ENCODE measurements around the gene GOLGA6L25. TPM values are rescaled to one million over a fixed set of nuclear protein-coding genes. Genes with fewer than 3 reads are reported as not detected.
"Not testable (repeated sequence)": the region's sequence is repeated elsewhere in the genome, so short reads cannot be mapped to it uniquely, and the experiment has no call there.

Gene GOLGA6L25, protein sequence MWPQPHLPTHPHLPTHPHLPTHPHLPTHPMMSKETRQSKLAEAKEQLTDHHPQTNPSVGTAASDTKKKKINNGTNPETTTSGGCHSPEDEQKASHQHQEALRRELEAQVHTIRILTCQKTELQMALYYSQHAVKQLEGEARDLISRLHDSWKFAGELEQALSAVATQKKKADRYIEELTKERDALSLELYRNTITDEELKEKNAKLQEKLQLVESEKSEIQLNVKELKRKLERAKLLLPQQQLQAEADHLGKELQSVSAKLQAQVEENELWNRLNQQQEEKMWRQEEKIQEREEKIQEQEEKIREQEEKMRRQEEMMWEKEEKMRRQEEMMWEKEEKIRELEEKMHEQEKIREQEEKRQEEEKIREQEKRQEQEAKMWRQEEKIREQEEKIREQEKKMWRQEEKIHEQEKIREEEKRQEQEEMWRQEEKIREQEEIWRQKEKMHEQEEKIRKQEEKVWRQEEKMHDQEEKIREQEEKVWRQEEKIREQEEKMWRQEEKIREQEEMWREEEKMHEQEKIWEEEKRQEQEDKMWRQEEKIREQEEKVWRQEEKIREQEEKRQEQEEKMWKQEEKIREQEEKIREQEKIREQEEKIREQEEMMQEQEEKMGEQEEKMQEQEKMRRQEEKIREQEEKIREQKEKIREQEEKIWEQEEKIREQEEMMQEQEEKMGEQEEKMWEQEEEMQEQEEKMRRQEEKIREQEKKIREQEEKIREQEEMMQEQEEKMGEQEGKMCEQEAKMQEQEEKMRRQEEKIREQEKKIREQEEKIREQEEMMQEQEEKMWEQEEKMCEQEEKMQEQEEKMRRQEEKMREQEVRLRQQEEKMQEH
- not detected for polyA plus RNA-seq (2012; ENCODE audit: insufficient read depth, insufficient read length)

DNA sequence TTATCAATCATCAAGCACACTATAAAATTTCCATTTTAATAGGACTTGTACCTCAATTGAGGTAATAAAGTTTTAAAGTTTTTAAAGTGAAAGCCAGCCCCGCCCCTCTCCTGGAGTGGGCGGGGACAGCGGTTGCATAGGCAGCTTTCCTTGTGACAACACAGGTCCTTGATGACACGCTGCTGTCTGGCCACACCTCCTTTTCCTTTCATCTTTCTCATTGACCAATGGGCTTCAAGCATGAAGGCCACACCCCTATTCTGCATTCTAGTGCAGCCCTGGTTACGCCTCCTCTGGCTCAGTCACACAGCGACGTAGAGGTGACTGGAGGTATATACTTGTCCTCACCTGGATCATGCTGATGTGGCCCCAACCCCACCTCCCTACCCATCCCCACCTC is at the start of gene GOLGA6L25:
Gene GOLGA6L25, plus strand, starts transcription at position 301 of the 400 bp plus-strand sequence. Its CDS starts 61 bp downstream, at position 362.
- H3K4me3 ChIP-seq (ENCODE audit: low read length); DNase-seq (ENCODE audit: low read depth, low spot score): not testable (repeated sequence)

DNA sequence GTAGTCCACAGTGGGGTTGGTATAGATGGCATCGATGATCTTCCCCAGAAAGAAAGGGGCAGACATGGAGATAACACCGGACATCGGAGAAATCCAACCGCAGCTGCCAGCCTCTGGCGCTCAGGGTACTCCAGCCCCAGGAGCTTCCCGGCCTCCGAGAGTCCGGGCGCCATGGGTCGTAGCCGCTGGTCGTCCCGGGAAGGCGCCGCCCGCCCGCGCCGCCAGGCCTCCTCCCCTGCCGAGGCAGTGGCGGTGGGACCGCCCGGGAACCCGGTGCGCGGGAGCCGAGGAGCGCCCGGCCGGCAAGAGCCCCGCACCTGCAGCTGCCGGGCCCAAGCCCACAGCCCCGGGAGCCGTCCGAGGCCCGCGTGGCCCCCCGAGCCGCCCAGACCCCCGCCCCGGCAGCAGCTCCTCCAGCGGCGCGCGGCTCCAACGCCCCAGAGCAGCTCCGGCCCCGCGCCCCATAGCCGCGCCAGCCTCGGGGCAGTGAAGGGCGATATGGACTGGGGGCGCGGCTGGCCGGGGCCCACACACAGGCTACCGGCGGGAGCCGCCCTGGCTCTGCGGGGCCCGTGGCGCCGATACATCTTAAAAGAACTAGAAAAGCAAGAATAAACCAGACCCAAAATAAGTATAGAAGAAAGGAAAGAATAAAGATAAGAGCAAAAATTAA is 45.0 kb upstream of the GOLGA6L25 start:
- not testable (repeated sequence) for H3K4me3 ChIP-seq (ENCODE audit: low read length); DNase-seq (ENCODE audit: low read depth, low spot score)

DNA sequence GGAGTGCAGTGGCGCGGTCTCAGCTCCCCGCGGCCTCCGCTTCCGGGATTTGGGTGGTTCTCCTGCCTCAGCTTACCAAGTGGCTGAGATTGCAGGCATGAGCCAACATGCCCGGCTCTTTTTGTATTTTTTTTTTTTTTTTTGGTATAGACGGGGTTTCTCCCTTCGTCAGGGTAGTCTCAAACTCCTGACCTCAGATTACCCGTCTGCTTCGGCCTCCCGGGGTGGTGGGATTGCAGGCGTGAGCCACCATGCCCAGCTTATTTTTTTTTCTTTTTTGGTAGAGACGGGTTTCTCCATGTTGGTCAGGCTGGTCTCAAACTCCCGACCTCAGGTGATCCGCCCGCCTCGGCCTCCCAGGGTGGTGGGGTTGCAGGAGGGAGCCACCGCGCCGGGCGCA is 39.2 kb upstream of the GOLGA6L25 start:
- not testable (repeated sequence) for H3K4me3 ChIP-seq (ENCODE audit: low read length); DNase-seq (ENCODE audit: low read depth, low spot score)

DNA sequence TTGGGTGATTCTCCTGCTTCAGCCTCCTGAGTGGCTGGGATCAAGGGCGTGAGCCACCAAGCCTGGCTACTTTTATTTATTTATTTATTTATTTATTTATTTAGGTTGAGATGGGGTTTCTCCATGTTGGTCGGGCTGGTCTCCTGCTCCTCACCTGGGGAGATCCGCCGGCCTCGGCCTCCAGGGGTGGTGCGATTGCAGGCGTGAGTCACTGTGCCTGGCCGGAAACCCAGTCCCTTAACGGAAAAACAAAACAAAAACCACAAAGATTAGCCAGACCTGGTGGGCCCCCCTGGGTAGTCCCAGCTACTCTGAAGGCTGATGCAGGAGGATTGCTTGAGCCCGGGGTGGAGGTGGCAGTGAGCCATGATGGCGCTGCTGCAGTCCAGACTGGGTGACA is 38.2 kb upstream of the GOLGA6L25 start:
- H3K4me3 ChIP-seq (ENCODE audit: low read length); DNase-seq (ENCODE audit: low read depth, low spot score): not testable (repeated sequence)

DNA sequence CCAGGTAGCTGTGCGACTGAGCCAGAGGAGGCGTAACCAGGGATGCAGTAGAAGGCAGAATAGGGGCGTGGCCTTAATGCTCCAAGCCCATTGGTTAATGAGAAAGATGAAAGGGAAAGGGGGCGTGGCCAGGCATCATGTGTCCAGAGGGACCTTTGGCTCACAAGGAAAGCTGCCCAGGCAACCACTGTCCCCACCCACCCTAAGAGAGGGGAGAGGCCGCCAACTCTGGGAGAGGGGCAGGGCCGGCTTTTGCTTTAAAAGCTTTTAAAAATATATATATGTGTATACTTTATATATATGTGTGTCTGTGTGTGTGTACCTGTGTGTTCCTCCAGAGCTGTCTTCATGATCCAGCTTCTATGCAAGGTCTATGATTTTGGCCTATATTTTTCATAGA is 20.4 kb upstream of the GOLGA6L25 start, which contains the start of gene GOLGA8G:
Gene GOLGA8G, minus strand, starts transcription at position 18 of the 400 bp plus-strand sequence. CDS start 62 bp downstream, outside the sequence.
- not testable (repeated sequence) for DNase-seq (ENCODE audit: low read depth, low spot score); H3K4me3 ChIP-seq (ENCODE audit: low read length)

DNA sequence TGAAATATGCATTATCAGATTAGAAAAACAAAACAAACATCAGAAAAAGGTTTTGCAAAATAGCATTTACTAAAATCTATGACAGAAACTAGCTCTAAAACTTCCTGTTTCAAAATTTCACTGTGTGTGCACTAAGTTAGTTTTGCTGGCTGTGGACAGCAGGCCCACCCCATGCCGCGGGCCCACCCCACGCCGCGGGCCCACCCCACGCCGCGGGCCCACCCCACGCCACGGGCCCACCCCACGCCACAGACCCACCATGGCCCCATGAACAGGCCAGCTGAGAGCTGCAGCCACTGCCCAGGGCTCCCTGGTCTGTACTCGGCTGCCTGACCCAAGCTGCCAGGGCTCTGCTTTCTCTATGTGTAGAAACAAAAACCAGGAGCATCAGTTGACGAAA is 20.0 kb downstream of the GOLGA6L25 start:
- not testable (repeated sequence) for DNase-seq (ENCODE audit: low read depth, low spot score); H3K4me3 ChIP-seq (ENCODE audit: low read length)

DNA sequence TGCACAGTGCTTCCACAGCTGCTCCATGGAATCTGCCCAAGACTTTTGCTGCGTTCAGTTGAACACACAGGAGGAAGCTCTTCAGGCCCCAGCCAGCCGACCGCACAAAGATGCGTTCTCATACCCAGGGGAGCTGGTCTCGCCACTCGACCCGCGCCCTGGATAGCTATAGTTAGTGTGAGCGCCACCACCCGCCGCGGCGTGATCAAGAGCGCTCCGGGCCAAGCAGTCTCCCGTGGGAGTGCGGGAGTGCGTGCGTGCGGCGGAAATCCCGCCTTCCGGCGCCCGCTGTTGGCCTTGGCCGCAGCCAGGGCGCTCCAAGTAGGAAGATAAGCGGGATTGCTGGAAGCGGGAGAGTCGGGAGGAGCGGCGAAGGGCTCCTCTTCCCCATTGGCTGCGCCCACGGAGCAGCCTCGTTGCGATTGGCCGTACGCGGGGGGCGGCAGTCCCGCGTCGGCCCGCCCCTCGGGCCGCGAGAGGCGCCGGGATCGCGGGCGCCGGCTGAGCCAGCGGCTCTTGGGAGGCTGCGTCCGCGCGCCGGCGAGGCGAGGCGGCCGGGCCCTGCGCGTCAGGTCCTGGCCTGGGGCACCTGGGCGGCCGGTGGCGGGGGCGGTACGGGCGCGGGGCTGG is 35.7 kb downstream of the GOLGA6L25 start:
- H3K4me3 ChIP-seq (ENCODE audit: low read length); DNase-seq (ENCODE audit: low read depth, low spot score): not testable (repeated sequence)

DNA sequence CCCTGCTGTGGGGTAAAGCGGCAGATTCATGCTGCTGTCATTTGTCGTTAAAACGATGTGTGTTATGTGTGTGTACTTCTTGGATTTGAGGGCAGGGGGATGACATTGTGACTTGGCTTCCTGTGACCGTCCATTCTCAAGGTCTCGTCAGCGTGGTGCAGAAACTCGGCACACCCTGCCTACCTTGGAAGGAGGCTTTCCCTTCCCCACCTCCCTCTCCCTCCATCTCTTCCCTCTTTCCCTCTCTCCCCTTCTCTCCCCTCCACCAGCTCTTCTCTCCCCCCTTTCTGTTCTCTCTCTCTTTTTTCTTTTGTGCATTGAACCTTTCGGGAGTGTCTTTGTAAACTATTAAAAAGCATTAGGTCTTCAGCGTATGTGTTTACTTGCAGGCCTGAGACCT is 36.4 kb downstream of the GOLGA6L25 start:
- DNase-seq (ENCODE audit: low read depth, low spot score) = not testable (repeated sequence)
- peak overlapping the region; percentile 46 for H3K4me3 ChIP-seq (ENCODE audit: low read length)

DNA sequence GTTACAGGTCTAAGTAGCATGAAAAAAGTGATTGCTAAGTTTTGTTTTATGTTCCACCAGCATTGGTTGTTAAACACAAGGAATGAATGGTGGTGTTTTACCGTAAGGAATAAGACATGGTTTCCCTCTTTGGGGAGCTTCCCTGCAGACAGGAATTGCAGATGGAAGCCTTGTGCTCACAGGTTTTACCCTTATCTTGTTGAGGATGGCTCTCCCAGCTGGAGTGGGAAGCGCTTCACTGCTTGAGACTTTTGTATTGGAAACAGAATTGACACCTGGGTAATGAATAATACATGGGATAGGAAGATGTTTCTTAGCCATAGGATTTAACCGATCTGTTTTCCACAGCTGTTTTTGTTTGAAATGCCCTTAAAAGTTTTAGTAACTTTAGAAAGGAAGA is 39.0 kb downstream of the GOLGA6L25 start:
- not testable (repeated sequence) for DNase-seq (ENCODE audit: low read depth, low spot score); H3K4me3 ChIP-seq (ENCODE audit: low read length)

DNA sequence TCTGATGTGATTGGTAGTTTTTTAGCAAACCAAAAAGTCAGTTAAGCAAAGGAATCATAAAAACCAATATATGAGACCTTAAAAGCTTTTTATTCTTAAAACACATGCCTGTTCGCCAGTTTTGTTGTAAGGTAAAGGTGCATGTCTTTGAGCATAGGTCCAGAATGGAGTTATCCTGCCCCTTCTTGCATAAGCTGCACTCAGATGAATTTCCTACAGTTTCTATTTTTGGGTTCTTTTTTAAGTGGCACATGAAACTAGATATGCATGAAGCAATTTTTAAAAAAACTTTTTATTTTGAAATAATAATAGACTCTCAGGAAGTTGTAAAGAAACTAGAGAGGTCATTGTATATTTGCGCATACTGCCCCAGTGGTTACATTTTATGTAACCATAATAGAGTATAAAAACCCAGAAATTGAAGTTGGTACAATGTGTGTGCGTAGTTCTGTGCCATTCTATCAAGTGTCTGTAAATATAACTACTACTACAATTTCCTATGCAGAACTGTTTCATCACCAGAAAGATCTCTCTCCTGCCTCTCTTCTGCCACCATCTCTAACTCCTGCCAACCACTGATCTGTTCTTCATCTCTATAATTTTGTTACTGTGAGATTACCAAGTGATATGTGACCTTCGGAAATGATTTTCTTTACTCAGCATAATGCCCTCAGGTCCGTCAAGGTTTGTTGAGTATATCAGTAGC is 40.2 kb downstream of the GOLGA6L25 start:
- H3K4me3 ChIP-seq (ENCODE audit: low read length); DNase-seq (ENCODE audit: low read depth, low spot score): not testable (repeated sequence)

DNA sequence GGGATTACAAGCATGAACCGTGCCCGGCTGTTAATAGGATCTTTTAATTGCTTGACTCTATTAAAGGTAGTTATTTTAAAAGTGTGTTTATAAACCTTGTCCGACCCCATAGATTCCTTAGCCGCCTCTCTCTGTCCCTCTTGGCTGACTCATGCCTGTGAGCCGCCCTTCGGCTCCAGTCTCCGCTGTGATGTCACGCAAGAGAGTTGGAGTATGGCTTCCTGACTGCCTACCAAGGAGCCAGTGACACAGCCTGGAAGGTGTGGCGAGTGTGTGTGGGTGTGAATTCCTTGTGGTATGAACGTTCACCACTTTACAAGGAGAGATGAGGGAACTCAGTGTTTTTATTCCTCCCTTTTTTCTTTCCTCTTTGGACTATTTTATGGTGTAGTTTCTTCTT is 44.1 kb downstream of the GOLGA6L25 start:
- not testable (repeated sequence) for H3K4me3 ChIP-seq (ENCODE audit: low read length); DNase-seq (ENCODE audit: low read depth, low spot score)

DNA sequence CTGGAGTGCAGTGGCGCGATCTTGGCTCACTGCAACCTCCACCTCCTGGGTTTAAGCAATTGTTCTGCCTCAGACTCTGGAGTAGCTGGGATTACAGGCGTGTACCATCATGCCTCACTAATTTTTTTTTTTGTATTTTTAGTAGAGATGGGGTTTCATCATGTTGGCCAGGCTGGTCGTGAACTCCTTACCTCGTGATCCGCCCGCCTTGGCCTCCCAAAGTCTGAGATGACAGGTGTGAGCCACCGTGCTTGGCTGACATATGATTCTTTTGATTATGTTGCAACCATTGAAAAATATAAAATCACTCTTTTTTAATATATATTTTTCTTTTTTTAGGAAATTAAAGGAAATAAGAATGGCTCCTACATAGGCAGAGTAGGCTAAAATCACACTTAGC is 44.8 kb downstream of the GOLGA6L25 start:
- H3K4me3 ChIP-seq (ENCODE audit: low read length); DNase-seq (ENCODE audit: low read depth, low spot score): not testable (repeated sequence)

DNA sequence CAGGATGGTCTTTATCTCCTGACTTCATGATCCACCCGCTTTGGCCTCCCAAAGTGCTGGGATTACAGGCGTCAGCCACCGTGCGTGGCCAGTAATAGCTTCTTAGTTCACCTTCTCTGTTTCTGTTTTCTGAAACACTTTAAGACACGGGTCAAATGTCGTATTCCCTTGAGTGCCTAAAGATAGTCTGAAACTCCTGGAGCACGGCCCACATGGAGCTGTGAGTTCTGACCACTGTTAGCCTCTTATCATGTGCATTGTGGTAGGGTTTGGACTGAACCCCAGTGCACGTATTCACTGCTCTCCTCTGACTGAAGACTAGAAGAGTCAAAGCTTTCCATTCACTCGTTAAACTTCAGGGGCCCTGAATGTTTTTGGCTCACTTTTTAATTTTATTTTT is 48.8 kb downstream of the GOLGA6L25 start:
- not testable (repeated sequence) for DNase-seq (ENCODE audit: low read depth, low spot score); H3K4me3 ChIP-seq (ENCODE audit: low read length)
